HK-2 (cell line): ENCODE results near the gene TNXB.

Source experiments
- DNase-seq: peaks from one replicate; pipeline ENCODE4 v3.0.0-alpha.2; 2018; ENCODE audit not compliant: unreplicated experiment

Gene TNXB, protein sequence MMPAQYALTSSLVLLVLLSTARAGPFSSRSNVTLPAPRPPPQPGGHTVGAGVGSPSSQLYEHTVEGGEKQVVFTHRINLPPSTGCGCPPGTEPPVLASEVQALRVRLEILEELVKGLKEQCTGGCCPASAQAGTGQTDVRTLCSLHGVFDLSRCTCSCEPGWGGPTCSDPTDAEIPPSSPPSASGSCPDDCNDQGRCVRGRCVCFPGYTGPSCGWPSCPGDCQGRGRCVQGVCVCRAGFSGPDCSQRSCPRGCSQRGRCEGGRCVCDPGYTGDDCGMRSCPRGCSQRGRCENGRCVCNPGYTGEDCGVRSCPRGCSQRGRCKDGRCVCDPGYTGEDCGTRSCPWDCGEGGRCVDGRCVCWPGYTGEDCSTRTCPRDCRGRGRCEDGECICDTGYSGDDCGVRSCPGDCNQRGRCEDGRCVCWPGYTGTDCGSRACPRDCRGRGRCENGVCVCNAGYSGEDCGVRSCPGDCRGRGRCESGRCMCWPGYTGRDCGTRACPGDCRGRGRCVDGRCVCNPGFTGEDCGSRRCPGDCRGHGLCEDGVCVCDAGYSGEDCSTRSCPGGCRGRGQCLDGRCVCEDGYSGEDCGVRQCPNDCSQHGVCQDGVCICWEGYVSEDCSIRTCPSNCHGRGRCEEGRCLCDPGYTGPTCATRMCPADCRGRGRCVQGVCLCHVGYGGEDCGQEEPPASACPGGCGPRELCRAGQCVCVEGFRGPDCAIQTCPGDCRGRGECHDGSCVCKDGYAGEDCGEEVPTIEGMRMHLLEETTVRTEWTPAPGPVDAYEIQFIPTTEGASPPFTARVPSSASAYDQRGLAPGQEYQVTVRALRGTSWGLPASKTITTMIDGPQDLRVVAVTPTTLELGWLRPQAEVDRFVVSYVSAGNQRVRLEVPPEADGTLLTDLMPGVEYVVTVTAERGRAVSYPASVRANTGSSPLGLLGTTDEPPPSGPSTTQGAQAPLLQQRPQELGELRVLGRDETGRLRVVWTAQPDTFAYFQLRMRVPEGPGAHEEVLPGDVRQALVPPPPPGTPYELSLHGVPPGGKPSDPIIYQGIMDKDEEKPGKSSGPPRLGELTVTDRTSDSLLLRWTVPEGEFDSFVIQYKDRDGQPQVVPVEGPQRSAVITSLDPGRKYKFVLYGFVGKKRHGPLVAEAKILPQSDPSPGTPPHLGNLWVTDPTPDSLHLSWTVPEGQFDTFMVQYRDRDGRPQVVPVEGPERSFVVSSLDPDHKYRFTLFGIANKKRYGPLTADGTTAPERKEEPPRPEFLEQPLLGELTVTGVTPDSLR (N-terminal part only)

DNA sequence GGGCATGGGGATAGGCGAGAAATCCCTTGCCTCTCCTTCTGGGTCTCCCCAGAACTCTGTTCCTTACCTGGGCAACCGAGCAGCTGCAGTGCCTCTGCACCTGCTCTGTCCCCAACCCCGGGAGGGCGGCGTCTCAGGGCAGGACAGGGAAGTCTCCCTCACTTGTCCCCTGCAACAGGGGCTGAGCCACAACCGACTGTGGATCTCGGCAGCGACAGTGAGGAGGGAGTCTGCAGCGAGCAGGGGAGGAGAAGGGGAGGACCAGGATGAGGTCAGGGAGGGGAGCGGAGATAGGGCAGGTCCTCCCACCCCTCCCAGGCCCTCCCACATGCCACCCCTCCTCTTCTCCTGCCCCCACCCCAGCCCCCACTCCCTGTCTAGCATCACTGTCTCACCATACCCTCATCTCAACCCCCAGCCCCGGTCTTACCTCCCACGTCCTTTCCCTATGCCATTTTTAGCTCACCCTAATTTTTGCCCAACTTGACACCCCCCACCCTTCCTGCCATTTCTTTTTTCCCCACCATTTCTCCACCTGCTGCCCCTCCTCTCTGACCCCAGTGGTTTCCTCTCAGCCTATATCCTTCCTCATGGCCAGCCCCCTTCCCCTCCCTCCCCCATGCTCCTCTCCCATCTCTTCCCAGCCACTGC, at the start of gene TNXB:
TSS of gene TNXB (minus strand) at position 225 of the 651 bp plus-strand sequence. CDS start 11,140 bp downstream, outside the sequence.
- no peak for DNase-seq

- no peak for DNase-seq
Measured at GRCh38 chr6:32158052-32158451, 48.9 kb upstream of the TNXB start.

- DNase-seq = no peak
Measured at GRCh38 chr6:32156891-32157290, 47.8 kb upstream of the TNXB start.

DNA sequence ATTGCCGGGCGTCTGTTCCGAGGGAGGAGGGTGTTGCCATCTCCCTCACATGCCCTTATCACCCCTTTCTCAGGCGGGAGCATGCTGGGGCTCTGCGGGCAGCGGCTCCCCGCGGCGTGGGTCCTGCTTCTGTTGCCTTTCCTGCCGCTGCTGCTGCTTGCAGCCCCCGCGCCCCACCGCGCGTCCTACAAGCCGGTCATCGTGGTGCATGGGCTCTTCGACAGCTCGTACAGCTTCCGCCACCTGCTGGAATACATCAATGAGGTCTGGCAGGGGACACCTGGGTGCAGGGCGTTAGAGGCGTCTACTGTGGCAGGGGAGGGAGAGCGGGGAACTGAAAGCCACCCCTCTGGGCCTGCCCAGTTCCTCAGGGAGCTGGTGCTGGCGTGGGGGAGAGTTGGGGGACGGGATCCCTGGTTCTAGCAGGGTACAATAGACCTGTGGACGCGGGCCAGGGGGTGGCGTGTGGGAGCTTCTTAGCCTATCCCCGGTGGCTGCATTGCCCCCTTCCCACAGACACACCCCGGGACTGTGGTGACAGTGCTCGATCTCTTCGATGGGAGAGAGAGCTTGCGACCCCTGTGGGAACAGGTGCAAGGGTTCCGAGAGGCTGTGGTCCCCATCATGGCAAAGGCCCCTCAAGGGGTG, 45.5 kb upstream of the TNXB start:
- DNase-seq = peak; percentile 63

DNA sequence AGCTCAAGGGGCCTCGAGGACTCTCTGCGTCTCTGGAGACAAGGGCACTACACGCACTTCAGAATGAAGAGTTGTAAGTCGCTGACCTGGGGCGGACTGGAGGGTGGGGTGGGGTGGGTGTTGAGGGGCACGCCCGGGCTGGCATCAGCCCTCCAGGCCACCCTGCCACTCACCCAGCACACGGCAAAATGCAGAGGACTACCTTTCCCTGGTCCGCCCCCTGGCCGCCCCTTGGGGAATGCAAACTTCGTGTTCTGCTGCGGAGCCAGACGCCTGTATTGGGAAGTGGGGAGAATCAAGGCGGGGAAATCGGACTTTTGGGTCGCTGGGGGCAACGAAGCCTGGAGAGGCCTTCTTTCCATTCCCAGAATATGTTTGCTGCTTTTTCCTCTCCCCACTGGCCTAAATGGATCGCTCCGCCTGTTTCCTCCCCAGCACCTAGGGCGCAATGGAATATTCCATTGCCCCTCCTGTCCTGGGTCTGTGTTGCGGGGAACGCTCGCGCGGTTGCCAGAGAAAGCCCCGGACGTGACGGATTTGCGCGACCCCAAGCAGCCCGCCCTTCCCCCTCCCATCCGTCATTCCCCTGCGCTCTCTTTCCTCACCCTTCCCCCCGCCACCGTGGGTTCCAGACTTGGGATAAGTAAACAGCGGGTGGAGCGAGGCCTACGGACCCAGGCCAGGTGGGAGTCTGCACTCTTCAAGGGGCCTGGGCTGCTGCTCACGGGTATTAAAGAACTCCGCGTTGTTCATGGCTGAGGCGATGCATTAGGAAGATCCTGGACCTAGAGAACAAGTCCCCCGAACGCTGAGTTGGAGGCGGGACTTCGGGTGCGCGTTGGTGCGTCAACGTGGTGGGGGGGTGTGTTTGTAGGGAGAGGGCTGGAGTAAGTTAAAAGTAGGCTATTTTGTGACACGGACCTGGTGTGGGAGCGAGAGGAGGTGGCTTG, 44.7 kb upstream of the TNXB start, which contains the start of gene PPT2:
TSS of gene PPT2 (plus strand) at position 578 of the 950 bp plus-strand sequence. CDS start 454 bp downstream, outside the sequence.
- DNase-seq = peak; percentile 81

- no peak for DNase-seq
Measured at GRCh38 chr6:32152769-32153563, 43.8 kb upstream of the TNXB start.

- DNase-seq = no peak
Measured at GRCh38 chr6:32151863-32152768, 43.0 kb upstream of the TNXB start, which contains the start of gene PRRT1. TSS of gene PRRT1 (minus strand) at chr6:32151939. CDS start at chr6:32151827, 112 bp downstream.

DNA sequence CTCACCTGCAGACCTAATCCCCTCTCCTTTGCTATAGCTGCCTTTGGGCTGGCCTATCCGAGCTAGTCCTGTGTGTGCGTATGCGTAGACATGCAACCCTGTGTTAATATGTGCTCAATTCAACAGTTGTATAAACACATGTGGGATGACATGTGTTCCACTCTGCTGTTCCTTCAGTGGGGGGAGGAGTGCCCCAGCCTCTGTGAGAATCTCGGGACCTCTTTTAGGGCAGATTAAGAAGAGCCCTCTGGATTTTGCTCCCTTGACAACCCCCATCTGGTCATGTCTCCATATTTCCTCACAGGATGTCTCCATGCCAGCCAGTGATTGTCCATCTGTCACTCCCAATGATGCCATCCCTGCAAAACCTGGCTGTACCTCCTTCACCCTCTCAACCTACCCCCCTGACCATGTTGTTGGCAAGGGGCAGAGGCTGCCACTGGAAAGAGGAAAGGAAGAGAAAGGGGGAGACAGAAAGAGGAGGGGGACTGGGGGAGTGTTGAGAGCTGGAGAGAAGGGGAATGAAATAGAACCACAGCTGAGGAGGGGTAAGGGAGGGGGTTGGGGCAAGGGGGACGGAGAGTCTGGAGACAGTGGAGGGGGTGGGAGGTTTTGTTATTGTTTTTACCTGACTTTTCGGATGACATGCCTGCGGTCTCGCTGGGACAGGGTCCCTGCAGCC, 42.2 kb upstream of the TNXB start:
- DNase-seq = no peak

GRCh38 chr6:32149932-32150870, 41.1 kb upstream of the TNXB start:
- DNase-seq = no peak

DNA sequence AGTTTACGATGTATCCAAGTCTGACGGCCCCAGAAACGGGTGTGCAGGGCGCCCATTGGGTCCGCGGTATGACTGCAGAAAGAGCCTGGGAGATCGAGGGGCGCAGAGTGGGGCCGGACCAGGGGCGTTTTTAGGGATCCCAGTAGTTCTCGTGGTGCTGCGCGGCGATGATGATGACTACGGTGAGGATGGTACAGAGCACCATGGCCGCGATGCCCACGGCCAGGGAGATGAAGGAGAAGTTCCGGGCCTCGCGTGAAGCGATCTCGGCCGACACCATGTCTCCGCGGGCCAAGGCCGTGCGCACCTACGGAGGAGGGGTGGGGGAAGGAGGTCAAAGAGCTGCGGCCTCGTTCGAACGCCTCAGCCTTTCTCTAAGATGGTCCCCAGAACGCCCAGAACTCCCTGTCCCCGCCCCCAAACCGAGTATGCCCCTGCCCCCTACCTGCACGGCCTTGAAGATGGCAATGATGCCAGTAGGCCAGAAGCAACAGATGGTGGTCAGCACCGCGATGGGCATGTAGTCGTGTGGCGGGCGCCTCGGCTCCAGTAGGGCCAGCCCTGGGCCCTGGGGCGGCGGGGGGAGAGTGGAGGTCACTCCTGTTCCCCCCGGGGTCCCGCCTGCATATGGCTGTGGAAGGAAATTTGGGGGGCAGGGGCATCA, 40.1 kb upstream of the TNXB start:
- DNase-seq = no peak

- no peak for DNase-seq
Measured at GRCh38 chr6:32148289-32149091, 39.4 kb upstream of the TNXB start.

GRCh38 chr6:32147401-32148132, 38.4 kb upstream of the TNXB start:
- DNase-seq = no peak

DNA sequence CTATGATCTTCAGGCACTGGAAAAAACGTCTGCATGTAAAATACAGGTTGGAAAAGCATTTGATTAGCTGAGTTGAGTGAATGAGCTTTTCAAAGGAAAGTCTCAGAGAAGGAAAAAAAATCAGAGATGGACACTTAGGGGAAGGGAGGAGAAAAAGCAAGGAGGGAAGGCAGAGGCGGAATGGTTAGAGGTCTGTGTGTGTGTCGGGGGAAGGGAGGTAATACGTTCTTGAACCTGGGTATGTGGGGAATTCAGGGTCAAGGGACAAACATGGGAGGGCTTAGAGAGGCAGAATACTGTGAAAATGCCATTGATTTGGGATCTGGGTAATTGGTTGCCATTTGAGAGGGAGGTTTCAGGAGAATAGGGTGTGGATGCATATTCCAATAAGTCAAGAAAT, 37.5 kb upstream of the TNXB start:
- no peak for DNase-seq

GRCh38 chr6:32146287-32146686, 37.1 kb upstream of the TNXB start:
- DNase-seq = no peak
